B cell (primary cell): ENCODE measurements around the gene MR1.

Experiments
- EZH2 ChIP-seq: IDR thresholded peaks from 2 replicates; pipeline ENCODE4 v1.6.1; 2012; ENCODE audit warnings: borderline replicate concordance, low read depth, mild to moderate bottlenecking, moderate library complexity, low read length; ENCODE audit not compliant: insufficient read depth, poor library complexity, severe bottlenecking
- TF ChIP-seq, protein P1 (sequence below): fragments of 200-600 bp; IDR thresholded peaks from one replicate; pipeline ENCODE4 v1.8.0; 2022; ENCODE audit warnings: antibody characterized with exemption, mild to moderate bottlenecking

GRCh38 chr1:181094416-181095212 is 60.8 kb downstream of the MR1 start:
- TF ChIP-seq, protein P1, sequence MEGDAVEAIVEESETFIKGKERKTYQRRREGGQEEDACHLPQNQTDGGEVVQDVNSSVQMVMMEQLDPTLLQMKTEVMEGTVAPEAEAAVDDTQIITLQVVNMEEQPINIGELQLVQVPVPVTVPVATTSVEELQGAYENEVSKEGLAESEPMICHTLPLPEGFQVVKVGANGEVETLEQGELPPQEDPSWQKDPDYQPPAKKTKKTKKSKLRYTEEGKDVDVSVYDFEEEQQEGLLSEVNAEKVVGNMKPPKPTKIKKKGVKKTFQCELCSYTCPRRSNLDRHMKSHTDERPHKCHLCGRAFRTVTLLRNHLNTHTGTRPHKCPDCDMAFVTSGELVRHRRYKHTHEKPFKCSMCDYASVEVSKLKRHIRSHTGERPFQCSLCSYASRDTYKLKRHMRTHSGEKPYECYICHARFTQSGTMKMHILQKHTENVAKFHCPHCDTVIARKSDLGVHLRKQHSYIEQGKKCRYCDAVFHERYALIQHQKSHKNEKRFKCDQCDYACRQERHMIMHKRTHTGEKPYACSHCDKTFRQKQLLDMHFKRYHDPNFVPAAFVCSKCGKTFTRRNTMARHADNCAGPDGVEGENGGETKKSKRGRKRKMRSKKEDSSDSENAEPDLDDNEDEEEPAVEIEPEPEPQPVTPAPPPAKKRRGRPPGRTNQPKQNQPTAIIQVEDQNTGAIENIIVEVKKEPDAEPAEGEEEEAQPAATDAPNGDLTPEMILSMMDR, result no peak
- no peak for TF ChIP-seq EZH2
